Measurements from ENCODE around the gene TSPAN15. TPM values are rescaled to one million over a fixed set of nuclear protein-coding genes. Genes with fewer than 3 reads are reported as not detected.
A peak's percentile ranks its signal among the peaks of the same experiment; 100 is the strongest.

The TSPAN15 gene
- polyA plus RNA-seq, 6 donors from 2014 or later = 0.16 TPM; not detected in 5

GRCh38 chr10:69467928-69468750 is 16.9 kb downstream of the TSPAN15 start:
- Mint-ChIP-seq H3K9me3 (no peaks in the 10 kb centered on the region), H3K27ac (no peak overlapping the region), H3K36me3 (no peaks in the 10 kb centered on the region), H3K4me3 (no peak overlapping the region), H3K27me3 (peaks cover 10 to 24% (median 16%) of the 10 kb centered on the region in 3 donors), H3K4me1 (no peaks in the 10 kb centered on the region)
- ATAC-seq (ENCODE audit: low read depth in 2 of 2) = no peak
- no peak for DNase-seq

- ATAC-seq (ENCODE audit: low read depth in 2 of 2) = no peak
- Mint-ChIP-seq H3K36me3 (no peaks in the 10 kb centered on the region), H3K9me3 (no peaks in the 10 kb centered on the region), H3K4me3 (peak overlapping the region in 1 of 8 donors; percentile 19), H3K27me3 (peaks cover 10 to 28% (median 20%) of the 10 kb centered on the region in 3 donors), H3K27ac (no peak overlapping the region), H3K4me1 (no peaks in the 10 kb centered on the region)
- no peak for DNase-seq
These were observed 17.5 kb downstream of the TSPAN15 start for GRCh38 chr10:69468751-69469089.

GRCh38 chr10:69469976-69470375 is 18.7 kb downstream of the TSPAN15 start:
- Mint-ChIP-seq H3K4me1 (no peaks in the 10 kb centered on the region), H3K36me3 (no peaks in the 10 kb centered on the region), H3K27me3 (peaks cover 10 to 38% (median 30%) of the 10 kb centered on the region in 3 donors), H3K9me3 (no peaks in the 10 kb centered on the region), H3K4me3 (no peak overlapping the region), H3K27ac (no peak overlapping the region)
- DNase-seq (no peak), ATAC-seq (ENCODE audit: low read depth in 2 of 2) (no peak)

- Mint-ChIP-seq H3K4me3 (no peak overlapping the region), H3K27me3 (peaks cover 10 to 41% (median 37%) of the 10 kb centered on the region in 3 donors), H3K27ac (no peak overlapping the region), H3K9me3 (no peaks in the 10 kb centered on the region), H3K36me3 (no peaks in the 10 kb centered on the region), H3K4me1 (no peaks in the 10 kb centered on the region)
- DNase-seq (no peak), ATAC-seq (ENCODE audit: low read depth in 2 of 2) (no peak)
These were observed 19.5 kb downstream of the TSPAN15 start for GRCh38 chr10:69470463-69471384.

GRCh38 chr10:69472142-69472541 is 20.9 kb downstream of the TSPAN15 start:
- ATAC-seq (ENCODE audit: low read depth in 2 of 2) = no peak
- Mint-ChIP-seq H3K9me3 (no peaks in the 10 kb centered on the region), H3K27ac (peak overlapping the region in 1 of 6 donors; percentile 33), H3K4me1 (no peaks in the 10 kb centered on the region), H3K36me3 (no peaks in the 10 kb centered on the region), H3K27me3 (peaks cover 10 to 43% (median 41%) of the 10 kb centered on the region in 3 donors), H3K4me3 (no peak overlapping the region)
- DNase-seq = no peak

- Mint-ChIP-seq H3K27me3 (peaks cover 10 to 43% (median 41%) of the 10 kb centered on the region in 3 donors), H3K27ac (no peak overlapping the region), H3K4me3 (no peak overlapping the region), H3K4me1 (no peaks in the 10 kb centered on the region), H3K36me3 (no peaks in the 10 kb centered on the region), H3K9me3 (no peaks in the 10 kb centered on the region)
- ATAC-seq (ENCODE audit: low read depth in 2 of 2) (no peak), DNase-seq (no peak)
These were observed 21.3 kb downstream of the TSPAN15 start for GRCh38 chr10:69472544-69472943.

GRCh38 chr10:69473304-69473990 is 22.2 kb downstream of the TSPAN15 start:
- no peaks in the 10 kb centered on the region for H3K36me3 Mint-ChIP-seq
- H3K4me1 Mint-ChIP-seq = no peaks in the 10 kb centered on the region
- ATAC-seq (ENCODE audit: low read depth in 2 of 2) (no peak), DNase-seq (no peak)
- H3K27me3 Mint-ChIP-seq = peaks cover 10 to 43% (median 41%) of the 10 kb centered on the region in 3 donors
- no peak overlapping the region for H3K27ac Mint-ChIP-seq
- no peaks in the 10 kb centered on the region for H3K9me3 Mint-ChIP-seq
- no peak overlapping the region for H3K4me3 Mint-ChIP-seq

GRCh38 chr10:69474742-69475432 is 23.6 kb downstream of the TSPAN15 start:
- DNase-seq (no peak), ATAC-seq (ENCODE audit: low read depth in 2 of 2) (no peak)
- H3K9me3 Mint-ChIP-seq = no peaks in the 10 kb centered on the region
- H3K27me3 Mint-ChIP-seq = peaks cover 10 to 43% (median 41%) of the 10 kb centered on the region in 3 donors
- no peak overlapping the region for H3K4me3 Mint-ChIP-seq
- no peak overlapping the region for H3K27ac Mint-ChIP-seq
- no peaks in the 10 kb centered on the region for H3K4me1 Mint-ChIP-seq
- no peaks in the 10 kb centered on the region for H3K36me3 Mint-ChIP-seq

GRCh38 chr10:69475433-69475830 is 24.2 kb downstream of the TSPAN15 start:
- no peak overlapping the region for H3K27ac Mint-ChIP-seq
- no peaks in the 10 kb centered on the region for H3K4me1 Mint-ChIP-seq
- no peak for ATAC-seq (ENCODE audit: low read depth in 2 of 2)
- DNase-seq = no peak
- H3K9me3 Mint-ChIP-seq = no peaks in the 10 kb centered on the region
- no peak overlapping the region for H3K4me3 Mint-ChIP-seq
- no peaks in the 10 kb centered on the region for H3K36me3 Mint-ChIP-seq
- H3K27me3 Mint-ChIP-seq = peaks cover 10 to 41% (median 37%) of the 10 kb centered on the region in 3 donors

GRCh38 chr10:69477968-69478597 is 26.8 kb downstream of the TSPAN15 start:
- Mint-ChIP-seq H3K36me3 (peaks cover 0 to 4% of the 10 kb centered on the region in 2 donors), H3K9me3 (no peaks in the 10 kb centered on the region), H3K4me1 (peaks cover 11 to 12% (median 12%) of the 10 kb centered on the region in 3 donors), H3K27ac (peak overlapping the region in 1 of 6 donors; percentile 27), H3K4me3 (no peak overlapping the region), H3K27me3 (peaks cover 0 to 27% (median 17%) of the 10 kb centered on the region in 3 donors)
- DNase-seq (no peak), ATAC-seq (ENCODE audit: low read depth in 2 of 2) (no peak)

GRCh38 chr10:69479240-69480067 is 28.2 kb downstream of the TSPAN15 start:
- DNase-seq (no peak), ATAC-seq (ENCODE audit: low read depth in 2 of 2) (no peak)
- peak overlapping the region in 1 of 6 donors; percentile 52 for H3K27ac Mint-ChIP-seq
- H3K27me3 Mint-ChIP-seq = peaks cover 0 to 18% (median 8%) of the 10 kb centered on the region in 3 donors
- H3K9me3 Mint-ChIP-seq = no peaks in the 10 kb centered on the region
- H3K4me1 Mint-ChIP-seq = peaks cover 11 to 12% (median 12%) of the 10 kb centered on the region in 3 donors
- peak overlapping the region in 1 of 8 donors; percentile 74 for H3K4me3 Mint-ChIP-seq
- peaks cover 0 to 4% of the 10 kb centered on the region in 2 donors for H3K36me3 Mint-ChIP-seq

GRCh38 chr10:69480068-69480412 is 28.8 kb downstream of the TSPAN15 start:
- no peak overlapping the region for H3K4me3 Mint-ChIP-seq
- H3K27ac Mint-ChIP-seq = peak overlapping the region in 2 of 6 donors; percentile 52 to 76
- DNase-seq = no peak
- ATAC-seq (ENCODE audit: low read depth in 2 of 2) = no peak
- H3K4me1 Mint-ChIP-seq = peaks cover 11 to 12% (median 12%) of the 10 kb centered on the region in 3 donors
- peaks cover 0 to 15% (median 2%) of the 10 kb centered on the region in 3 donors for H3K27me3 Mint-ChIP-seq
- peaks cover 0 to 4% of the 10 kb centered on the region in 2 donors for H3K36me3 Mint-ChIP-seq
- H3K9me3 Mint-ChIP-seq = no peaks in the 10 kb centered on the region
